BE2C (cell line): ENCODE data around the gene C19orf25.

ENCODE experiments used
- DNase-seq: peaks from one replicate; pipeline ENCODE4 v3.0.0-alpha.2; 2020
- H3K27me3 ChIP-seq: fragments of 250-450 bp; sonication (Bioruptor Pico); 2 replicates; pipeline ENCODE4 v1.5.1; 2020; ENCODE audit warnings: mild to moderate bottlenecking
- H3K36me3 ChIP-seq: fragments of 250-450 bp; sonication (Bioruptor Pico); 2 replicates; pipeline ENCODE4 v1.5.1; 2020; ENCODE audit warnings: mild to moderate bottlenecking
- H3K4me1 ChIP-seq: fragments of 250-450 bp; sonication (Bioruptor Pico); 2 replicates; pipeline ENCODE4 v1.5.1; 2020
- H3K4me3 ChIP-seq: 2 replicates; pipeline ENCODE4 v1.5.1; 2011; ENCODE audit warnings: low read depth, low read length
- H3K9me3 ChIP-seq: fragments of 250-450 bp; sonication (Bioruptor Pico); 2 replicates; pipeline ENCODE4 v1.5.1; 2020
- TF ChIP-seq, protein P1 (sequence below): IDR thresholded peaks from 2 replicates; pipeline ENCODE4 v1.5.1; 2012; ENCODE audit warnings: mild to moderate bottlenecking, low read depth, low read length

C19orf25 gene

DNA sequence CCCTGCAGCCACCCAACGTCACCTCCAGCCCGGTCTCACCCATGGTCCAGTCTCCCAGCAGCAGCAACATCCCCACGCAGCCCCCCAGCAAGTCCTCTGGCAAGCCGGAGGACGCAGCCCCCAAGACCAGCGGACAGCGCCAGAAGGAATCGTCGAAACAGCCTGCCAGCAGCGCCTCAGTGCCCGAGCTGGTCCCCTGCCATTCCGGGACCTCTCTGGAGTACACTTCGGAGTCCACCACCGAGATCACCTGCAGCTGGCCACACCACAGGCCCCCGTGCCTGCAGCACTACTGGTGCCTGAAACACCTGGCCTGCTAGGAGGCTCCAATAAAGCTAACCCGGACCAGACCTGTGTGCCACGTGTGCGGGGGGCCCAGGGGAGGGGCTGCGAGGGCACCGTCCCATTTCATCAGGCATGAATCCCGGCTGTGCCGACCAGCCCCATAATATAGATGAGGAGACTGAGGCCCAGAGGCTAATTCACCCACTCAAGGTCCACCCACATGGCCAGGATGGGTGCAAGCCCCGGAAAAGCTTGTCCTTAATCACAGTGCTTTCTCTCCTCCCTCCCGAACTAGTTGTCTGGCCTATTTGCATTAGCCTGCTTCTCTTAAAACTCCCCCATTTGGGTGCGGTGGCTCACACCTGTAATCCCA is 18.7 kb upstream of the C19orf25 start:
- Histone ChIP-seq H3K27me3 (no peaks in the 10 kb centered on the region; the same call in 1 of the 2 replicates), H3K4me1 (peaks cover 4% of the 10 kb centered on the region; the same call in 1 of the 2 replicates), H3K9me3 (no peaks in the 10 kb centered on the region), H3K36me3 (no peaks in the 10 kb centered on the region), H3K4me3 (no peak overlapping the region)
- DNase-seq, result no peak
- TF ChIP-seq, protein P1, sequence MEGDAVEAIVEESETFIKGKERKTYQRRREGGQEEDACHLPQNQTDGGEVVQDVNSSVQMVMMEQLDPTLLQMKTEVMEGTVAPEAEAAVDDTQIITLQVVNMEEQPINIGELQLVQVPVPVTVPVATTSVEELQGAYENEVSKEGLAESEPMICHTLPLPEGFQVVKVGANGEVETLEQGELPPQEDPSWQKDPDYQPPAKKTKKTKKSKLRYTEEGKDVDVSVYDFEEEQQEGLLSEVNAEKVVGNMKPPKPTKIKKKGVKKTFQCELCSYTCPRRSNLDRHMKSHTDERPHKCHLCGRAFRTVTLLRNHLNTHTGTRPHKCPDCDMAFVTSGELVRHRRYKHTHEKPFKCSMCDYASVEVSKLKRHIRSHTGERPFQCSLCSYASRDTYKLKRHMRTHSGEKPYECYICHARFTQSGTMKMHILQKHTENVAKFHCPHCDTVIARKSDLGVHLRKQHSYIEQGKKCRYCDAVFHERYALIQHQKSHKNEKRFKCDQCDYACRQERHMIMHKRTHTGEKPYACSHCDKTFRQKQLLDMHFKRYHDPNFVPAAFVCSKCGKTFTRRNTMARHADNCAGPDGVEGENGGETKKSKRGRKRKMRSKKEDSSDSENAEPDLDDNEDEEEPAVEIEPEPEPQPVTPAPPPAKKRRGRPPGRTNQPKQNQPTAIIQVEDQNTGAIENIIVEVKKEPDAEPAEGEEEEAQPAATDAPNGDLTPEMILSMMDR, result no peak

- H3K36me3 ChIP-seq, result no peaks in the 10 kb centered on the region
- H3K27me3 ChIP-seq, result no peaks in the 10 kb centered on the region
- peaks cover 4% of the 10 kb centered on the region; the same call in 1 of the 2 replicates for H3K4me1 ChIP-seq
- no peak overlapping the region for H3K4me3 ChIP-seq
- no peaks in the 10 kb centered on the region for H3K9me3 ChIP-seq
- no peak for DNase-seq
- TF ChIP-seq, protein P1, result no peak
These were observed 17.9 kb upstream of the C19orf25 start for GRCh38 chr19:1496714-1497577.

DNA sequence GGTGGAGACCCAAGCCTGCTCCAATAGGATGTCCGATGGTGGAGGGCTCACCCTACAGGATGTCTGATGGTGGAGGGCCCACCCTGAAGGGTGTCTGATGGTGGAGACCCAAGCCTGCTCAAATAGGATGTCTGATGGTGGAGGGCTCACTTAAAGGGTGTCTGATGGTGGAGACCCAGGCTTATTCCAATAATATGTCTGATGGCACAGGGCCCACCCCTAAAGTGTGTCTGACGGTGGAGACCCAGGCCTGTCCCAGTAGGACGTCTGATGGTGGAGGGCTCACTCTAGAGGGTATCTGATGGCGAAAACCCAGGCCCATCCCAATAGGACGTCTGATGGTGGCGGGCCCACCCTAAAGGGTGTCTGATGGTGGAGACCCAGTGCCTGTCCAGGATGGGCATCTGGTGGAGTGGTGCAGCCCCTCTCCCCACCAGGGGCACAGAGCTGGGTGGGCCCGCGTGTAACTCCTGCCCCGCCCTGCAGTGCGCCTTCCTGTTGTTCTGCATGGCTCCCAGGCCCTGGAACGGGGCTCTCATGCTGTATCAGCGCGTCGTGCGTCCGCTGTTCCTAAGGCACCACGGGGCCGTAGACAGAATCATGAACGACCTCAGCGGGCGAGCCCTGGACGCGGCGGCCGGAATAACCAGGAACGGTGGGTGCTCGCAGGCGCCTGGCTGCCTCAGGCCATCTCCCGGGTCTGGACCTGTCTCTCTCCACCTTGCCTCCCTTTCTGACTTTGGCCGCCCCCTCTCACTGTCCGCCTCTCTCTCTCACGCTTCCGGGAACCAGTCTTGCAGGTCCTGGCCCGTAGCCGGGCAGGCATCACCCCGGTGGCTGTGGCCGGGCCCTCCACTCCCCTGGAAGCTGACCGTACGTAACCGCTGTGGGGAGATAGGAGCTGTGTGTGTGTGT is 17.0 kb upstream of the C19orf25 start:
- TF ChIP-seq, protein P1, result no peak
- DNase-seq, result no peak
- Histone ChIP-seq H3K36me3 (no peaks in the 10 kb centered on the region), H3K27me3 (no peaks in the 10 kb centered on the region), H3K9me3 (no peaks in the 10 kb centered on the region), H3K4me3 (no peak overlapping the region), H3K4me1 (peaks cover 4% of the 10 kb centered on the region; the same call in 1 of the 2 replicates)

- no peaks in the 10 kb centered on the region for H3K27me3 ChIP-seq
- H3K36me3 ChIP-seq, result no peaks in the 10 kb centered on the region
- TF ChIP-seq, protein P1, result no peak
- peaks cover 4% of the 10 kb centered on the region; the same call in 1 of the 2 replicates for H3K4me1 ChIP-seq
- no peaks in the 10 kb centered on the region for H3K9me3 ChIP-seq
- H3K4me3 ChIP-seq, result no peak overlapping the region
- DNase-seq, result no peak
These were observed 16.2 kb upstream of the C19orf25 start for GRCh38 chr19:1495051-1495798.

GRCh38 chr19:1494115-1494815 is 15.2 kb upstream of the C19orf25 start:
- DNase-seq, result no peak
- Histone ChIP-seq H3K9me3 (no peaks in the 10 kb centered on the region), H3K4me3 (no peak overlapping the region), H3K36me3 (no peaks in the 10 kb centered on the region), H3K4me1 (peaks cover 4% of the 10 kb centered on the region; the same call in 1 of the 2 replicates), H3K27me3 (no peaks in the 10 kb centered on the region)
- TF ChIP-seq, protein P1, result no peak
